WTC11 (cell line): Measurements from ENCODE around the gene TBC1D14. TPM values are rescaled to one million over a fixed set of nuclear protein-coding genes. Genes with fewer than 3 reads are reported as not detected.
A peak's percentile ranks its signal among the peaks of the same experiment; 100 is the strongest.

Source experiments
- ATAC-seq: fragments of 200-7000 bp; cut with Tn5 transposase; 2 replicates; pipeline ENCODE4 v1.10.0; 2021; ENCODE audit warnings: mild to moderate bottlenecking, moderate library complexity
- CTCF ChIA-PET: fragments of 300-600 bp; sonication (Branson Sonifier 250); formaldehyde crosslinking; loops from one replicate; lab custom pipeline; 2021; ENCODE audit warnings: antibody characterized with exemption; lab: Charles Lee
- POLR2A ChIA-PET: fragments of 350-600 bp; sonication (Branson Sonifier 250); formaldehyde crosslinking; loops from one replicate; lab custom pipeline; 2021; ENCODE audit warnings: antibody characterized with exemption; lab: Charles Lee
- DNase-seq: peaks from one replicate; pipeline ENCODE4 v3.0.0; 2021; ENCODE audit warnings: low spot score
- H3K27ac Mint-ChIP-seq: 2 replicates; pipeline ENCODE4 v1.8.0; 2021; ENCODE audit warnings: mixed read lengths
- H3K27me3 Mint-ChIP-seq: 2 replicates; pipeline ENCODE4 v1.8.0; 2021; ENCODE audit warnings: low read depth, mild to moderate bottlenecking, moderate library complexity, mixed read lengths
- H3K36me3 Mint-ChIP-seq: 2 replicates; pipeline ENCODE4 v1.8.0; 2021; ENCODE audit warnings: mixed read lengths
- H3K4me1 Mint-ChIP-seq: 2 replicates; pipeline ENCODE4 v1.8.0; 2022; ENCODE audit warnings: mixed read lengths
- H3K4me3 Mint-ChIP-seq: 2 replicates; pipeline ENCODE4 v1.8.0; 2021; ENCODE audit warnings: mild to moderate bottlenecking, moderate library complexity, mixed read lengths
- H3K9me3 Mint-ChIP-seq: 2 replicates; pipeline ENCODE4 v1.8.0; 2021; ENCODE audit warnings: mixed read lengths
- CREB1 ChIP-seq: sonication (generic); formaldehyde crosslinking; IDR thresholded peaks from 2 replicates; pipeline ENCODE4 v1.8.0; 2023; ENCODE audit warnings: mild to moderate bottlenecking, missing genetic modification reagents
- EMX1 ChIP-seq: fragments of 250-450 bp; sonication (Bioruptor Pico); IDR thresholded peaks from 2 replicates; pipeline ENCODE4 v1.8.0; 2021; ENCODE audit warnings: mild to moderate bottlenecking
- FOXP1 ChIP-seq: sonication (generic); formaldehyde crosslinking; IDR thresholded peaks from 2 replicates; pipeline ENCODE4 v1.8.0; 2022; ENCODE audit warnings: missing genetic modification reagents, mild to moderate bottlenecking, moderate library complexity, borderline replicate concordance
- JUN ChIP-seq: sonication (generic); formaldehyde crosslinking; IDR thresholded peaks from 2 replicates; pipeline ENCODE4 v1.8.0; 2023; ENCODE audit warnings: mild to moderate bottlenecking, missing genetic modification reagents
- KAT7 ChIP-seq: sonication (generic); formaldehyde crosslinking; IDR thresholded peaks from 2 replicates; pipeline ENCODE4 v1.8.1; 2023; ENCODE audit warnings: missing genetic modification reagents, mild to moderate bottlenecking, borderline replicate concordance
- MXD4 ChIP-seq: fragments of 250-450 bp; sonication (Bioruptor Pico); IDR thresholded peaks from 2 replicates; pipeline ENCODE4 v1.8.0; 2021; ENCODE audit warnings: mild to moderate bottlenecking, moderate library complexity, borderline replicate concordance
- NFYB ChIP-seq: sonication (generic); formaldehyde crosslinking; conservative IDR thresholded peaks from 2 replicates; pipeline ENCODE4 v1.8.0; 2022; ENCODE audit warnings: low read depth, missing genetic modification reagents
- SMAD3 ChIP-seq: sonication (generic); formaldehyde crosslinking; IDR thresholded peaks from 2 replicates; pipeline ENCODE4 v1.8.0; 2022; ENCODE audit warnings: missing genetic modification reagents, mild to moderate bottlenecking, borderline replicate concordance
- SOX15 ChIP-seq: fragments of 250-450 bp; sonication (Bioruptor Pico); IDR thresholded peaks from 2 replicates; pipeline ENCODE4 v1.9.0; 2021; ENCODE audit warnings: mild to moderate bottlenecking
- SP1 ChIP-seq: sonication (generic); formaldehyde crosslinking; conservative IDR thresholded peaks from 2 replicates; pipeline ENCODE4 v1.8.1; 2022; ENCODE audit warnings: missing genetic modification reagents
- TCF7 ChIP-seq: sonication (generic); formaldehyde crosslinking; IDR thresholded peaks from 2 replicates; pipeline ENCODE4 v1.8.0; 2022; ENCODE audit warnings: mild to moderate bottlenecking, low read depth, missing genetic modification reagents, moderate library complexity
- TEAD4 ChIP-seq: sonication (generic); formaldehyde crosslinking; IDR thresholded peaks from 2 replicates; pipeline ENCODE4 v1.8.0; 2022; ENCODE audit warnings: mild to moderate bottlenecking, missing genetic modification reagents
- ZNF138 ChIP-seq: sonication (generic); formaldehyde crosslinking; conservative IDR thresholded peaks from 2 replicates; pipeline ENCODE4 v1.8.1; 2022; ENCODE audit warnings: mild to moderate bottlenecking, moderate library complexity, missing genetic modification reagents
- ZNF232 ChIP-seq: sonication (generic); formaldehyde crosslinking; IDR thresholded peaks from 2 replicates; pipeline ENCODE4 v1.8.0; 2022; ENCODE audit warnings: mild to moderate bottlenecking, missing genetic modification reagents
- ZNF671 ChIP-seq: fragments of 250-450 bp; sonication (Bioruptor Pico); IDR thresholded peaks from 2 replicates; pipeline ENCODE4 v1.8.0; 2021; ENCODE audit warnings: mild to moderate bottlenecking
- total RNA-seq: library from RNA; stranded (reverse); gene quantifications from 3 replicates; pipeline ENCODE4 v1.2.3, GENCODE V29; 2021
- TF ChIP-seq, protein P1 (sequence below): sonication (generic); formaldehyde crosslinking; IDR thresholded peaks from 2 replicates; pipeline ENCODE4 v1.8.1; 2022; ENCODE audit warnings: low read depth, missing genetic modification reagents, borderline replicate concordance
- TF ChIP-seq, protein P2 (sequence below): sonication (generic); formaldehyde crosslinking; IDR thresholded peaks from 2 replicates; pipeline ENCODE4 v1.8.1; 2023; ENCODE audit warnings: mild to moderate bottlenecking, missing genetic modification reagents
- TF ChIP-seq, protein P3 (sequence below): sonication (generic); formaldehyde crosslinking; IDR thresholded peaks from 2 replicates; pipeline ENCODE4 v1.8.0; 2022; ENCODE audit warnings: missing genetic modification reagents
- TF ChIP-seq, protein P4 (sequence below): sonication (generic); formaldehyde crosslinking; IDR thresholded peaks from 2 replicates; pipeline ENCODE4 v1.8.1; 2023; ENCODE audit warnings: mild to moderate bottlenecking, missing genetic modification reagents, moderate library complexity
- TF ChIP-seq, protein P5 (sequence below): sonication (generic); formaldehyde crosslinking; IDR thresholded peaks from 2 replicates; pipeline ENCODE4 v1.8.1; 2022; ENCODE audit warnings: mild to moderate bottlenecking, moderate library complexity, missing genetic modification reagents
- TF ChIP-seq, protein P6 (sequence below): fragments of 250-450 bp; sonication (Bioruptor Pico); IDR thresholded peaks from 2 replicates; pipeline ENCODE4 v1.9.0; 2021; ENCODE audit warnings: mild to moderate bottlenecking, borderline replicate concordance

The TBC1D14 gene
- total RNA-seq, 1 experiment from 2014 or later = 45.1 TPM

DNA sequence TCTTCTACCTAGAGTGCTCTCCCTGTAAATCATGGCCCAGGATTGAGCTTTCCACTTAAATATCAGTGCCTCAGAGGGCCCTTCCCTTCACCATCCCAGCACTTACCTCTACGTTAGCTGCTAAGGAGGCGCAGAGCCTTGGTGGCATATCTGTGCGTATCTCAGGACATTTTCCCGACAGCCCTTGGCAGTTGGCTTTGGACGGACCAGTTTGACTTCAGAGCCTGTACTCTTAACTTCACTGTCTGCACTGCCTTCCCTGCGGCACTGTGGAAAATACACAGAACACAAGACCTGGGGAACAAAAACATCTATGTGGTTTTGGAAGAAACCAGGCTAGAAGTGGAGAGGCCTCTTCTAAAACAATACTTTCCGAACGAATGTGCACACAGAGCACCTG lies 135.9 kb downstream of the TBC1D14 start:
- TF ChIP-seq ZNF671 = no peak
- TF ChIP-seq, protein P1, sequence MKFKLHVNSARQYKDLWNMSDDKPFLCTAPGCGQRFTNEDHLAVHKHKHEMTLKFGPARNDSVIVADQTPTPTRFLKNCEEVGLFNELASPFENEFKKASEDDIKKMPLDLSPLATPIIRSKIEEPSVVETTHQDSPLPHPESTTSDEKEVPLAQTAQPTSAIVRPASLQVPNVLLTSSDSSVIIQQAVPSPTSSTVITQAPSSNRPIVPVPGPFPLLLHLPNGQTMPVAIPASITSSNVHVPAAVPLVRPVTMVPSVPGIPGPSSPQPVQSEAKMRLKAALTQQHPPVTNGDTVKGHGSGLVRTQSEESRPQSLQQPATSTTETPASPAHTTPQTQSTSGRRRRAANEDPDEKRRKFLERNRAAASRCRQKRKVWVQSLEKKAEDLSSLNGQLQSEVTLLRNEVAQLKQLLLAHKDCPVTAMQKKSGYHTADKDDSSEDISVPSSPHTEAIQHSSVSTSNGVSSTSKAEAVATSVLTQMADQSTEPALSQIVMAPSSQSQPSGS (CRISPR knock-in tag) = no peak
- TF ChIP-seq SMAD3 (CRISPR knock-in tag) = no peak
- no peak for TF ChIP-seq MXD4
- no peak for TF ChIP-seq NFYB (CRISPR knock-in tag)
- TF ChIP-seq FOXP1 (CRISPR knock-in tag) = no peak
- TF ChIP-seq, all 79 proteins: peak for 0
- Mint-ChIP-seq H3K27me3 (peaks cover 23% of the 10 kb centered on the region), H3K4me3 (peak overlapping the region; percentile 83), H3K9me3 (no peaks in the 10 kb centered on the region), H3K4me1 (peaks cover 44% of the 10 kb centered on the region), H3K27ac (peak overlapping the region; percentile 69; the same call in 1 of the 2 replicates), H3K36me3 (no peaks in the 10 kb centered on the region)
- ChIA-PET POLR2A (no interaction called here), CTCF (interaction anchor here (1.2 to 6.9 kb wide), 3 partner anchors 22 to 135 kb away, joined by 5 to 118 read pairs (median 8); partner anchors contain the start of gene GRPEL1)
- no peak for DNase-seq
- no peak for ATAC-seq

DNA sequence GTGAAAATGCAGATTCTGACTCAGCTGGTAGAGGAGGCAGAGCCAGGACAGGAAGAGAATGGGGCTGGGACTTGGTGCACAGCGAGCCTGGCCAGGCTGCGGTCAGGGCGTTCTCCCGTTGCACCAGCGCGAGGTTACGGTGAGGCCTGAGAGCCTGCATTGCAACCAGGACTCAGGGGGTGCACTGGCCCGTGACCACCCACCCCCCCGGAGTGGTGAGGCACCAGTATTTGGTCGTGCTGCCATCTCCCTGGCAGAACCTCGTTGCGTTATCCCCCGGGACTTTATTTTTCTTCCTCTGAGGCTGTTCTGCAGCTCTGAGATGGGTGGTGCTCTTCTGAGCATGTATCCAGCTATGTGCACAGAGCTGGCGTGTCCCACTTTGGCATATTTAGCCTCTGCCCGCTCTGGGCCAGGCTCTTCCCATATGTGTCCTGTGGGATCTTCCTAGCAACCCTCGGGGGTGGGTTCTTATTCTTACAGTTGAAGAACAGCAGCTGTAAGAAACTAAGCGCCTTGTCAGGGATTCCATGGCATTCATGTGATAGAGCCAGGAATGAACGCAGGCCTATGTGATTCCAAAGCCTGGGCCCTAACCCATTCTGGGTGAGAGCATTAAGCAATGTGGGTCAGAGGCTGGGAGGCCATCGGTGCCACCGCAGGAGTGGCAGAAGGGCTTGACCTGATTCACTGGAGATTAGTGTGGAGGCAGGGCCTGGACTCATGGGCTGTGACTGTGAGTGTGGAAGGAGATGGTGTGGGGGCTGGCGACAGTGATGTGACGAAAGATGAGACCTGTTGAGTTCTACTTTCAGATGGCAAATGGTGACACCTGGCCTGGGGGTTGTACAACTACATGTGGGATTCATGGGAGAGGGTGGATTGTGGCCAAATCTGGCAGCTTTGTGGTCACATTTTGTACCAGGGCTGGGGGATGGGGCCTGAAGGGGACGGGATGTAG lies 136.6 kb downstream of the TBC1D14 start:
- ATAC-seq (no peak), DNase-seq (no peak)
- CTCF ChIA-PET = interaction anchor here (2.4 to 6.9 kb wide), 2 partner anchors 22 to 55 kb away, joined by 8 to 118 read pairs; partner anchors contain the start of gene GRPEL1
- Mint-ChIP-seq H3K4me3 (no peak overlapping the region), H3K27me3 (peaks cover 16% of the 10 kb centered on the region), H3K9me3 (no peaks in the 10 kb centered on the region), H3K4me1 (peaks cover 44% of the 10 kb centered on the region), H3K36me3 (no peaks in the 10 kb centered on the region), H3K27ac (peak overlapping the region; percentile 69; the same call in 1 of the 2 replicates)
- POLR2A ChIA-PET = no interaction called here
- TF ChIP-seq, protein P2, sequence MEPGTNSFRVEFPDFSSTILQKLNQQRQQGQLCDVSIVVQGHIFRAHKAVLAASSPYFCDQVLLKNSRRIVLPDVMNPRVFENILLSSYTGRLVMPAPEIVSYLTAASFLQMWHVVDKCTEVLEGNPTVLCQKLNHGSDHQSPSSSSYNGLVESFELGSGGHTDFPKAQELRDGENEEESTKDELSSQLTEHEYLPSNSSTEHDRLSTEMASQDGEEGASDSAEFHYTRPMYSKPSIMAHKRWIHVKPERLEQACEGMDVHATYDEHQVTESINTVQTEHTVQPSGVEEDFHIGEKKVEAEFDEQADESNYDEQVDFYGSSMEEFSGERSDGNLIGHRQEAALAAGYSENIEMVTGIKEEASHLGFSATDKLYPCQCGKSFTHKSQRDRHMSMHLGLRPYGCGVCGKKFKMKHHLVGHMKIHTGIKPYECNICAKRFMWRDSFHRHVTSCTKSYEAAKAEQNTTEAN = no peak
- TF ChIP-seq ZNF138 (CRISPR knock-in tag) (no peak), ZNF671 (no peak), KAT7 (CRISPR knock-in tag) (no peak), ZNF232 (CRISPR knock-in tag) (no peak), TEAD4 (CRISPR knock-in tag) (no peak), CREB1 (no peak), SOX15 (CRISPR knock-in tag) (no peak), TCF7 (CRISPR knock-in tag) (no peak), SP1 (CRISPR knock-in tag) (no peak), JUN (no peak), SMAD3 (CRISPR knock-in tag) (no peak), EMX1 (no peak)
- TF ChIP-seq, protein P3, sequence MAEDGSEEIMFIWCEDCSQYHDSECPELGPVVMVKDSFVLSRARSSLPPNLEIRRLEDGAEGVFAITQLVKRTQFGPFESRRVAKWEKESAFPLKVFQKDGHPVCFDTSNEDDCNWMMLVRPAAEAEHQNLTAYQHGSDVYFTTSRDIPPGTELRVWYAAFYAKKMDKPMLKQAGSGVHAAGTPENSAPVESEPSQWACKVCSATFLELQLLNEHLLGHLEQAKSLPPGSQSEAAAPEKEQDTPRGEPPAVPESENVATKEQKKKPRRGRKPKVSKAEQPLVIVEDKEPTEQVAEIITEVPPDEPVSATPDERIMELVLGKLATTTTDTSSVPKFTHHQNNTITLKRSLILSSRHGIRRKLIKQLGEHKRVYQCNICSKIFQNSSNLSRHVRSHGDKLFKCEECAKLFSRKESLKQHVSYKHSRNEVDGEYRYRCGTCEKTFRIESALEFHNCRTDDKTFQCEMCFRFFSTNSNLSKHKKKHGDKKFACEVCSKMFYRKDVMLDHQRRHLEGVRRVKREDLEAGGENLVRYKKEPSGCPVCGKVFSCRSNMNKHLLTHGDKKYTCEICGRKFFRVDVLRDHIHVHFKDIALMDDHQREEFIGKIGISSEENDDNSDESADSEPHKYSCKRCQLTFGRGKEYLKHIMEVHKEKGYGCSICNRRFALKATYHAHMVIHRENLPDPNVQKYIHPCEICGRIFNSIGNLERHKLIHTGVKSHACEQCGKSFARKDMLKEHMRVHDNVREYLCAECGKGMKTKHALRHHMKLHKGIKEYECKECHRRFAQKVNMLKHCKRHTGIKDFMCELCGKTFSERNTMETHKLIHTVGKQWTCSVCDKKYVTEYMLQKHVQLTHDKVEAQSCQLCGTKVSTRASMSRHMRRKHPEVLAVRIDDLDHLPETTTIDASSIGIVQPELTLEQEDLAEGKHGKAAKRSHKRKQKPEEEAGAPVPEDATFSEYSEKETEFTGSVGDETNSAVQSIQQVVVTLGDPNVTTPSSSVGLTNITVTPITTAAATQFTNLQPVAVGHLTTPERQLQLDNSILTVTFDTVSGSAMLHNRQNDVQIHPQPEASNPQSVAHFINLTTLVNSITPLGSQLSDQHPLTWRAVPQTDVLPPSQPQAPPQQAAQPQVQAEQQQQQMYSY (CRISPR knock-in tag) = no peak
- TF ChIP-seq, protein P4, sequence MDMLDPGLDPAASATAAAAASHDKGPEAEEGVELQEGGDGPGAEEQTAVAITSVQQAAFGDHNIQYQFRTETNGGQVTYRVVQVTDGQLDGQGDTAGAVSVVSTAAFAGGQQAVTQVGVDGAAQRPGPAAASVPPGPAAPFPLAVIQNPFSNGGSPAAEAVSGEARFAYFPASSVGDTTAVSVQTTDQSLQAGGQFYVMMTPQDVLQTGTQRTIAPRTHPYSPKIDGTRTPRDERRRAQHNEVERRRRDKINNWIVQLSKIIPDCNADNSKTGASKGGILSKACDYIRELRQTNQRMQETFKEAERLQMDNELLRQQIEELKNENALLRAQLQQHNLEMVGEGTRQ = no peak
- TF ChIP-seq, protein P5, sequence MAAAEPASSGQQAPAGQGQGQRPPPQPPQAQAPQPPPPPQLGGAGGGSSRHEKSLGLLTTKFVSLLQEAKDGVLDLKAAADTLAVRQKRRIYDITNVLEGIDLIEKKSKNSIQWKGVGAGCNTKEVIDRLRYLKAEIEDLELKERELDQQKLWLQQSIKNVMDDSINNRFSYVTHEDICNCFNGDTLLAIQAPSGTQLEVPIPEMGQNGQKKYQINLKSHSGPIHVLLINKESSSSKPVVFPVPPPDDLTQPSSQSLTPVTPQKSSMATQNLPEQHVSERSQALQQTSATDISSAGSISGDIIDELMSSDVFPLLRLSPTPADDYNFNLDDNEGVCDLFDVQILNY = no peak
- TF ChIP-seq, protein P6, sequence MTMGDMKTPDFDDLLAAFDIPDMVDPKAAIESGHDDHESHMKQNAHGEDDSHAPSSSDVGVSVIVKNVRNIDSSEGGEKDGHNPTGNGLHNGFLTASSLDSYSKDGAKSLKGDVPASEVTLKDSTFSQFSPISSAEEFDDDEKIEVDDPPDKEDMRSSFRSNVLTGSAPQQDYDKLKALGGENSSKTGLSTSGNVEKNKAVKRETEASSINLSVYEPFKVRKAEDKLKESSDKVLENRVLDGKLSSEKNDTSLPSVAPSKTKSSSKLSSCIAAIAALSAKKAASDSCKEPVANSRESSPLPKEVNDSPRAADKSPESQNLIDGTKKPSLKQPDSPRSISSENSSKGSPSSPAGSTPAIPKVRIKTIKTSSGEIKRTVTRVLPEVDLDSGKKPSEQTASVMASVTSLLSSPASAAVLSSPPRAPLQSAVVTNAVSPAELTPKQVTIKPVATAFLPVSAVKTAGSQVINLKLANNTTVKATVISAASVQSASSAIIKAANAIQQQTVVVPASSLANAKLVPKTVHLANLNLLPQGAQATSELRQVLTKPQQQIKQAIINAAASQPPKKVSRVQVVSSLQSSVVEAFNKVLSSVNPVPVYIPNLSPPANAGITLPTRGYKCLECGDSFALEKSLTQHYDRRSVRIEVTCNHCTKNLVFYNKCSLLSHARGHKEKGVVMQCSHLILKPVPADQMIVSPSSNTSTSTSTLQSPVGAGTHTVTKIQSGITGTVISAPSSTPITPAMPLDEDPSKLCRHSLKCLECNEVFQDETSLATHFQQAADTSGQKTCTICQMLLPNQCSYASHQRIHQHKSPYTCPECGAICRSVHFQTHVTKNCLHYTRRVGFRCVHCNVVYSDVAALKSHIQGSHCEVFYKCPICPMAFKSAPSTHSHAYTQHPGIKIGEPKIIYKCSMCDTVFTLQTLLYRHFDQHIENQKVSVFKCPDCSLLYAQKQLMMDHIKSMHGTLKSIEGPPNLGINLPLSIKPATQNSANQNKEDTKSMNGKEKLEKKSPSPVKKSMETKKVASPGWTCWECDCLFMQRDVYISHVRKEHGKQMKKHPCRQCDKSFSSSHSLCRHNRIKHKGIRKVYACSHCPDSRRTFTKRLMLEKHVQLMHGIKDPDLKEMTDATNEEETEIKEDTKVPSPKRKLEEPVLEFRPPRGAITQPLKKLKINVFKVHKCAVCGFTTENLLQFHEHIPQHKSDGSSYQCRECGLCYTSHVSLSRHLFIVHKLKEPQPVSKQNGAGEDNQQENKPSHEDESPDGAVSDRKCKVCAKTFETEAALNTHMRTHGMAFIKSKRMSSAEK (CRISPR knock-in tag) = no peak
